SK-N-MC (cell line): Measurements from ENCODE around the gene AMPD1.

Source experiments
- EZH2 ChIP-seq: fragments of 200-600 bp; sonication (generic); IDR thresholded peaks from one replicate; pipeline ENCODE4 v1.6.1; 2017; ENCODE audit warnings: antibody characterized with exemption
- POLR2AphosphoS5 ChIP-seq: IDR thresholded peaks from 2 replicates; pipeline ENCODE4 v1.6.1; 2012; ENCODE audit warnings: mild to moderate bottlenecking, low read depth, low read length, borderline replicate concordance

- TF ChIP-seq POLR2AphosphoS5 (no peak), EZH2 (no peak)
Measured at GRCh38 chr1:114671011-114671938, 24.1 kb downstream of the AMPD1 start.
